Nephron (organoid): ENCODE data around the gene ECI1.

Source experiments
- H3K27ac Mint-ChIP-seq, 3 experiments: 2 replicates each; pipeline ENCODE4 v1.8.0; 2020; ENCODE audit warnings: mixed read lengths in 3 of 3, mild to moderate bottlenecking in 2 of 3, moderate library complexity in 1 of 3
- H3K27me3 Mint-ChIP-seq: 2 replicates; pipeline ENCODE4 v1.8.0; 2021; ENCODE audit warnings: low read depth, mild to moderate bottlenecking, moderate library complexity, mixed read lengths
- H3K36me3 Mint-ChIP-seq: 2 replicates; pipeline ENCODE4 v1.8.0; 2020; ENCODE audit warnings: low read depth, mixed read lengths
- H3K4me1 Mint-ChIP-seq: 2 replicates; pipeline ENCODE4 v1.8.0; 2020; ENCODE audit warnings: mixed read lengths
- H3K4me3 Mint-ChIP-seq, 3 experiments: 2 replicates each; pipeline ENCODE4 v1.8.0; 2020; ENCODE audit warnings: mild to moderate bottlenecking in 3 of 3, mixed read lengths in 3 of 3, moderate library complexity in 2 of 3
- H3K9me3 Mint-ChIP-seq: 2 replicates; pipeline ENCODE4 v1.8.0; 2020; ENCODE audit warnings: mixed read lengths
- CTCF ChIP-seq, 3 experiments: fragments of 200-600 bp; sonication (generic); IDR thresholded peaks; one replicate each; pipeline ENCODE4 v1.5.0; 2021; ENCODE audit warnings: antibody characterized with exemption in 3 of 3; ENCODE audit not compliant: unreplicated experiment in 3 of 3

The ECI1 gene

GRCh38 chr16:2212362-2213324 is 38.7 kb downstream of the ECI1 start:
- Mint-ChIP-seq H3K27ac (peak overlapping the region in 2 of 3 experiments; percentile 28 to 57), H3K4me1 (peaks cover 23% of the 10 kb centered on the region), H3K9me3 (no peaks in the 10 kb centered on the region), H3K36me3 (peaks cover 3% of the 10 kb centered on the region), H3K27me3 (no peaks in the 10 kb centered on the region), H3K4me3 (peak overlapping the region; percentile 79 to 89 (median 85))
- TF ChIP-seq CTCF (IDR thresholded peaks at IDR 0.05; ENCODE audit: unreplicated experiment in 3 of 3), result no peak

GRCh38 chr16:2211923-2212347 is 39.5 kb downstream of the ECI1 start:
- Mint-ChIP-seq H3K4me1 (peaks cover 27% of the 10 kb centered on the region), H3K27me3 (no peaks in the 10 kb centered on the region), H3K36me3 (peaks cover 7% of the 10 kb centered on the region), H3K27ac (no peak overlapping the region), H3K4me3 (peak overlapping the region; percentile 55 to 79 (median 68)), H3K9me3 (no peaks in the 10 kb centered on the region)
- no peak for TF ChIP-seq CTCF (IDR thresholded peaks at IDR 0.05; ENCODE audit: unreplicated experiment in 3 of 3)

GRCh38 chr16:2210386-2211365 is 40.7 kb downstream of the ECI1 start, which contains the start of gene BRICD5:
Gene BRICD5 (minus strand): TSS chr16:2210863. CDS start chr16:2210833, 30 bp downstream.
- H3K27me3 Mint-ChIP-seq, result no peaks in the 10 kb centered on the region

GRCh38 chr16:2210009-2210332 is 41.4 kb downstream of the ECI1 start:
- Mint-ChIP-seq H3K9me3 (no peaks in the 10 kb centered on the region), H3K4me3 (no peak overlapping the region), H3K4me1 (peaks cover 32% of the 10 kb centered on the region), H3K27me3 (no peaks in the 10 kb centered on the region), H3K36me3 (peaks cover 10% of the 10 kb centered on the region), H3K27ac (no peak overlapping the region)
- TF ChIP-seq CTCF (IDR thresholded peaks at IDR 0.05; ENCODE audit: unreplicated experiment in 3 of 3), result no peak

More at GRCh38 chr16:2210386-2211365, 40.7 kb downstream of the ECI1 start, which contains the start of gene BRICD5:
- no peak within 1 kb of the TSS for H3K27ac Mint-ChIP-seq
- TF ChIP-seq CTCF (IDR thresholded peaks at IDR 0.05; ENCODE audit: unreplicated experiment in 3 of 3), result no peak
- H3K36me3 Mint-ChIP-seq, result peaks cover 10% of the 10 kb centered on the region
- H3K4me3 Mint-ChIP-seq, result peak within 1 kb of the TSS; percentile 55 to 79 (median 68)
- no peaks in the 10 kb centered on the region for H3K9me3 Mint-ChIP-seq
- H3K4me1 Mint-ChIP-seq, result peaks cover 32% of the 10 kb centered on the region

- no peaks in the 10 kb centered on the region for H3K27me3 Mint-ChIP-seq
- peaks cover 10% of the 10 kb centered on the region for H3K36me3 Mint-ChIP-seq
- H3K4me1 Mint-ChIP-seq, result peaks cover 36% of the 10 kb centered on the region
- H3K4me3 Mint-ChIP-seq, result no peak overlapping the region
- TF ChIP-seq CTCF (IDR thresholded peaks at IDR 0.05; ENCODE audit: unreplicated experiment in 3 of 3), result no peak
- no peak overlapping the region for H3K27ac Mint-ChIP-seq
- no peaks in the 10 kb centered on the region for H3K9me3 Mint-ChIP-seq
Observed at GRCh38 chr16:2209258-2210008, 42.0 kb downstream of the ECI1 start.
